Astrocyte (in vitro differentiated cells and primary cell): ENCODE results near the gene SHISA9.

Source experiments
- EZH2 ChIP-seq: IDR thresholded peaks from 2 replicates; pipeline ENCODE4 v1.6.1; 2012; ENCODE audit warnings: mild to moderate bottlenecking, low read length, inconsistent platforms; ENCODE audit not compliant: insufficient read depth
- TF ChIP-seq, protein P1 (sequence below): IDR thresholded peaks from 2 replicates; pipeline ENCODE4 v1.5.1; 2011; ENCODE audit warnings: low read depth, mild to moderate bottlenecking, inconsistent platforms, low read length, moderate library complexity; ENCODE audit not compliant: insufficient read depth

GRCh38 chr16:12868788-12869187 lies 32.6 kb upstream of the SHISA9 start:
- TF ChIP-seq, protein P1, sequence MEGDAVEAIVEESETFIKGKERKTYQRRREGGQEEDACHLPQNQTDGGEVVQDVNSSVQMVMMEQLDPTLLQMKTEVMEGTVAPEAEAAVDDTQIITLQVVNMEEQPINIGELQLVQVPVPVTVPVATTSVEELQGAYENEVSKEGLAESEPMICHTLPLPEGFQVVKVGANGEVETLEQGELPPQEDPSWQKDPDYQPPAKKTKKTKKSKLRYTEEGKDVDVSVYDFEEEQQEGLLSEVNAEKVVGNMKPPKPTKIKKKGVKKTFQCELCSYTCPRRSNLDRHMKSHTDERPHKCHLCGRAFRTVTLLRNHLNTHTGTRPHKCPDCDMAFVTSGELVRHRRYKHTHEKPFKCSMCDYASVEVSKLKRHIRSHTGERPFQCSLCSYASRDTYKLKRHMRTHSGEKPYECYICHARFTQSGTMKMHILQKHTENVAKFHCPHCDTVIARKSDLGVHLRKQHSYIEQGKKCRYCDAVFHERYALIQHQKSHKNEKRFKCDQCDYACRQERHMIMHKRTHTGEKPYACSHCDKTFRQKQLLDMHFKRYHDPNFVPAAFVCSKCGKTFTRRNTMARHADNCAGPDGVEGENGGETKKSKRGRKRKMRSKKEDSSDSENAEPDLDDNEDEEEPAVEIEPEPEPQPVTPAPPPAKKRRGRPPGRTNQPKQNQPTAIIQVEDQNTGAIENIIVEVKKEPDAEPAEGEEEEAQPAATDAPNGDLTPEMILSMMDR = no peak
- no peak for TF ChIP-seq EZH2
